Effector memory CD8-positive, alpha-beta T cell (primary cell): ENCODE results near the gene DAB2IP.
"Not testable (repeated sequence)": the region's sequence is repeated elsewhere in the genome, so short reads cannot be mapped to it uniquely, and the experiment has no call there.

Experiments used
- ATAC-seq: fragments of 150-1000 bp; cut with Tn5 transposase; replicated peaks from 2 replicates; pipeline ENCODE4 v1.10.0; 2021; ENCODE audit warnings: mild to moderate bottlenecking, moderate library complexity
- DNase-seq, 3 experiments: peaks; one replicate each; pipeline ENCODE4 v3.0.0; 2021
- H3K27ac Mint-ChIP-seq, 2 donors: one replicate each; pipeline ENCODE4 v1.8.0; 2022; ENCODE audit warnings: mild to moderate bottlenecking in 2 of 2, mixed read lengths in 2 of 2, moderate library complexity in 2 of 2
- H3K27me3 Mint-ChIP-seq, 2 donors: one replicate each; pipeline ENCODE4 v1.8.0; 2022; ENCODE audit warnings: mixed read lengths in 2 of 2
- H3K36me3 Mint-ChIP-seq: one replicate; pipeline ENCODE4 v1.8.0; 2022; ENCODE audit warnings: mild to moderate bottlenecking, moderate library complexity, mixed read lengths; ENCODE audit not compliant: insufficient read depth
- H3K4me1 Mint-ChIP-seq, 2 donors: one replicate each; pipeline ENCODE4 v1.8.0; 2022; ENCODE audit warnings: low read depth in 2 of 2, mixed read lengths in 2 of 2
- H3K4me3 Mint-ChIP-seq, 2 donors: one replicate each; pipeline ENCODE4 v1.8.0; 2022; ENCODE audit warnings: mild to moderate bottlenecking in 2 of 2, mixed read lengths in 2 of 2, moderate library complexity in 2 of 2
- H3K9me3 Mint-ChIP-seq, 2 donors: one replicate each; pipeline ENCODE4 v1.8.0; 2022; ENCODE audit warnings: mixed read lengths in 2 of 2

The DAB2IP gene

GRCh38 chr9:121782514-121783110 lies 131.2 kb downstream of the DAB2IP start:
- Mint-ChIP-seq H3K4me1 (peaks cover 0 to 4% of the 10 kb centered on the region in 2 donors), H3K36me3 (peaks cover 3% of the 10 kb centered on the region), H3K27me3 (peaks cover 12 to 22% of the 10 kb centered on the region in 2 donors), H3K9me3 (no peaks in the 10 kb centered on the region), H3K4me3 (no peak overlapping the region), H3K27ac (no peak overlapping the region)
- DNase-seq (no peak), ATAC-seq (no peak)

- H3K27ac Mint-ChIP-seq: no peak overlapping the region
- no peak overlapping the region for H3K4me3 Mint-ChIP-seq
- H3K9me3 Mint-ChIP-seq: no peaks in the 10 kb centered on the region
- H3K27me3 Mint-ChIP-seq: peaks cover 14 to 22% of the 10 kb centered on the region in 2 donors
- DNase-seq (no peak), ATAC-seq (no peak)
- H3K36me3 Mint-ChIP-seq: peaks cover 3% of the 10 kb centered on the region
- peaks cover 0 to 4% of the 10 kb centered on the region in 2 donors for H3K4me1 Mint-ChIP-seq
Observed at GRCh38 chr9:121783111-121783510, 131.7 kb downstream of the DAB2IP start.

- peaks cover 3% of the 10 kb centered on the region for H3K36me3 Mint-ChIP-seq
- no peak for DNase-seq
- H3K9me3 Mint-ChIP-seq: no peaks in the 10 kb centered on the region
- H3K27ac Mint-ChIP-seq: no peak overlapping the region
- H3K4me1 Mint-ChIP-seq: peaks cover 0 to 4% of the 10 kb centered on the region in 2 donors
- ATAC-seq: no peak
- H3K27me3 Mint-ChIP-seq: peaks cover 18 to 26% of the 10 kb centered on the region in 2 donors
- H3K4me3 Mint-ChIP-seq: no peak overlapping the region
Observed at GRCh38 chr9:121783521-121784507, 132.4 kb downstream of the DAB2IP start.

GRCh38 chr9:121784731-121785411 lies 133.4 kb downstream of the DAB2IP start:
- Mint-ChIP-seq H3K4me1 (peaks cover 0 to 4% of the 10 kb centered on the region in 2 donors), H3K9me3 (no peaks in the 10 kb centered on the region), H3K4me3 (no peak overlapping the region), H3K27ac (no peak overlapping the region), H3K27me3 (peaks cover 23 to 33% of the 10 kb centered on the region in 2 donors), H3K36me3 (peaks cover 3% of the 10 kb centered on the region)
- ATAC-seq (no peak), DNase-seq (no peak)

GRCh38 chr9:121785673-121786542 lies 134.5 kb downstream of the DAB2IP start:
- H3K36me3 Mint-ChIP-seq: peaks cover 3% of the 10 kb centered on the region
- ATAC-seq (no peak), DNase-seq (no peak)
- peaks cover 23 to 35% of the 10 kb centered on the region in 2 donors for H3K27me3 Mint-ChIP-seq
- no peaks in the 10 kb centered on the region for H3K9me3 Mint-ChIP-seq
- no peak overlapping the region for H3K4me3 Mint-ChIP-seq
- no peak overlapping the region for H3K27ac Mint-ChIP-seq
- peaks cover 0 to 4% of the 10 kb centered on the region in 2 donors for H3K4me1 Mint-ChIP-seq

- H3K9me3 Mint-ChIP-seq: no peaks in the 10 kb centered on the region
- peaks cover 3% of the 10 kb centered on the region for H3K36me3 Mint-ChIP-seq
- H3K27me3 Mint-ChIP-seq: peaks cover 23 to 36% of the 10 kb centered on the region in 2 donors
- DNase-seq: no peak
- H3K4me3 Mint-ChIP-seq: no peak overlapping the region
- H3K27ac Mint-ChIP-seq: no peak overlapping the region
- peaks cover 0 to 4% of the 10 kb centered on the region in 2 donors for H3K4me1 Mint-ChIP-seq
- no peak for ATAC-seq
Observed at GRCh38 chr9:121786543-121786948, 135.1 kb downstream of the DAB2IP start.

GRCh38 chr9:121786998-121787422 lies 135.6 kb downstream of the DAB2IP start:
- Mint-ChIP-seq H3K4me3 (no peak overlapping the region), H3K27me3 (peaks cover 23 to 40% of the 10 kb centered on the region in 2 donors), H3K4me1 (peaks cover 0 to 4% of the 10 kb centered on the region in 2 donors), H3K27ac (no peak overlapping the region), H3K36me3 (peaks cover 3% of the 10 kb centered on the region), H3K9me3 (no peaks in the 10 kb centered on the region)
- DNase-seq (no peak), ATAC-seq (no peak)

- peaks cover 0 to 2% of the 10 kb centered on the region in 2 donors for H3K4me1 Mint-ChIP-seq
- H3K4me3 Mint-ChIP-seq: no peak overlapping the region
- no peak overlapping the region for H3K27ac Mint-ChIP-seq
- no peaks in the 10 kb centered on the region for H3K9me3 Mint-ChIP-seq
- no peak for ATAC-seq
- DNase-seq: no peak
- H3K27me3 Mint-ChIP-seq: peaks cover 23 to 40% of the 10 kb centered on the region in 2 donors
- H3K36me3 Mint-ChIP-seq: no peaks in the 10 kb centered on the region
Observed at GRCh38 chr9:121788686-121789366, 137.4 kb downstream of the DAB2IP start.

GRCh38 chr9:121790841-121791240 lies 139.4 kb downstream of the DAB2IP start:
- Mint-ChIP-seq H3K36me3 (no peaks in the 10 kb centered on the region), H3K27me3 (peaks cover 23 to 40% of the 10 kb centered on the region in 2 donors), H3K4me3 (no peak overlapping the region), H3K27ac (no peak overlapping the region), H3K4me1 (no peaks in the 10 kb centered on the region), H3K9me3 (no peaks in the 10 kb centered on the region)
- DNase-seq (no peak), ATAC-seq (no peak)

- H3K4me1 Mint-ChIP-seq, ATAC-seq: not testable (repeated sequence)
- H3K27me3 Mint-ChIP-seq: peaks cover 18 to 27% of the 10 kb centered on the region in 2 donors
Observed at GRCh38 chr9:121792476-121792875, 141.0 kb downstream of the DAB2IP start.

GRCh38 chr9:121794334-121794733 lies 142.9 kb downstream of the DAB2IP start:
- H3K4me1 Mint-ChIP-seq, H3K9me3 Mint-ChIP-seq, DNase-seq, ATAC-seq, H3K4me3 Mint-ChIP-seq, H3K27ac Mint-ChIP-seq, H3K36me3 Mint-ChIP-seq: not testable (repeated sequence)
- peaks cover 10 to 18% of the 10 kb centered on the region in 2 donors for H3K27me3 Mint-ChIP-seq

More at GRCh38 chr9:121792476-121792875, 141.0 kb downstream of the DAB2IP start:
- H3K36me3 Mint-ChIP-seq, DNase-seq, H3K27ac Mint-ChIP-seq, H3K9me3 Mint-ChIP-seq, H3K4me3 Mint-ChIP-seq: not testable (repeated sequence)

- Mint-ChIP-seq H3K36me3 (no peaks in the 10 kb centered on the region), H3K27me3 (peaks cover 0 to 20% of the 10 kb centered on the region in 2 donors), H3K27ac (no peak overlapping the region), H3K4me3 (no peak overlapping the region), H3K4me1 (no peaks in the 10 kb centered on the region), H3K9me3 (no peaks in the 10 kb centered on the region)
- ATAC-seq (no peak), DNase-seq (no peak)
Observed at GRCh38 chr9:121797081-121797480, 145.6 kb downstream of the DAB2IP start.
